Measurements from ENCODE around the gene PVR.

PVR gene

DNA sequence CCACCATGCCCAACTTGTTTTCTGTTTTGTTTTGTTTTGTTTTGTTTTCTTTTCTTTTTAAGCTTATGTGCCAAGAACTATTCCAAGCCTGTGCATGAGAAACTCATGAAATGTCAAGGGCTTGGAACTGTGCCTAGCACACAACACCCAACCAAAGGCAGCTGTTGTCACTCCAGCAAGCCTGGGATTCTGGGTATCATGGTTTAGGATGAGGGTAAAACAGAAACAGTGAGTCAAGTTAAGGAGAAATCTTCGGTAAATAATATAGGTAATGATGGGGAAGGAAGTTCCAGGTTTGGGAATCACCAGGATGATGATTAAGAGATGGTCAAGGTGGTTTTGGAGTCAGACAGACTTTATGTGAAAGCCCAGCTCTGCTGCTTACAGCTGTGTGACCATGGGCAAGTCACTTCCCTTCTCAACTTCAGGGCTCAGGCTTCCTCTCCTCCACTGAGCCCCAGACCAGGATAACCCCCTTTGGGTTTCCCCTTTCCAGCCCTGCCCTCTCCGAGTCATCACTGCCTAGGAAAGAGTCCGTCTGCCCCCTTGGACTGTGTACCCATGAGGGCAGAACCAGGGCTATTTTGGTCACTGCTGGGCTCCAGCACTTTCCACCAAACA lies 5.0 kb downstream of the PVR start:
- TF ChIP-seq ZNF274 (IDR thresholded peaks at IDR 0.05; ENCODE audit: low read depth, low read length), result no peak
- no peak overlapping the region for H3K4me3 ChIP-seq (ENCODE audit: low read length)

DNA sequence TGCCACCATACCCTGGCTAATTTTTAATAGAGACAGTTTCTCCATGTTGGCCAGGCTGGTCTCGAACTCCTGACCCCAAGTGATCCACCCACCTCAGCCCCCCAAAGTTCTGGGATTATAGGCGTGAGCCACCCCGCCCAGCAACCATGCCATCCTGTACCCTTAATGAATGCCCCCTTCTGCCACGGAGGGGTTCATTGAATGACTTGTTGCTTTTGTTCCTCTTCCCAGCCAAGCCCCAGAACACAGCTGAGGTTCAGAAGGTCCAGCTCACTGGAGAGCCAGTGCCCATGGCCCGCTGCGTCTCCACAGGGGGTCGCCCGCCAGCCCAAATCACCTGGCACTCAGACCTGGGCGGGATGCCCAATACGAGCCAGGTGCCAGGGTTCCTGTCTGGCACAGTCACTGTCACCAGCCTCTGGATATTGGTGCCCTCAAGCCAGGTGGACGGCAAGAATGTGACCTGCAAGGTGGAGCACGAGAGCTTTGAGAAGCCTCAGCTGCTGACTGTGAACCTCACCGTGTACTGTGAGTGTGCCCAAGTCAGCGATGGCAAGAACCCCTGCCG lies 6.0 kb downstream of the PVR start:
- no peak overlapping the region for H3K4me3 ChIP-seq (ENCODE audit: low read length)

DNA sequence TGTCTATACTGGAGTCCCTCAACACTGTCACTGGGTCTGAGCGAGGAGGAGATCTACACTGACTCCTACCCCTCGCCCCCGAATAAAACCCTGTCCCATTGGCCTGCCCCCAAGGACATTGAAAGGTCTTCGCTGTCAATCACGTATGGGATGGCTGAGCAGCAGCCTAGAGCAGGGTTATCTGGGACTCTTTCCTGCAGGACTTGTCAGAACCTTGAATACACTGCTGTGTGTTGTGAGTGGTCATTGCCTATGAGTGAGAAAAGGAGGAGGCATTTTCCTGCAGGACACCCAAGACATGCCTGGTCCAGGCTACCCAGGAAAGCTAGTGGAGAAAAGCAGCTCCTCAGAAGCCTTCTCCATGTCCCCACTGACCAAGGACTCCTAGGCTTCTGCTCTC lies 9.6 kb downstream of the PVR start:
- H3K4me3 ChIP-seq (ENCODE audit: low read length), result no peak overlapping the region
- no peak for TF ChIP-seq ZNF274 (IDR thresholded peaks at IDR 0.05; ENCODE audit: low read depth, low read length)

More for the DNA sequence above, 6.0 kb downstream of the PVR start:
- no peak for TF ChIP-seq ZNF274 (IDR thresholded peaks at IDR 0.05; ENCODE audit: low read depth, low read length)

DNA sequence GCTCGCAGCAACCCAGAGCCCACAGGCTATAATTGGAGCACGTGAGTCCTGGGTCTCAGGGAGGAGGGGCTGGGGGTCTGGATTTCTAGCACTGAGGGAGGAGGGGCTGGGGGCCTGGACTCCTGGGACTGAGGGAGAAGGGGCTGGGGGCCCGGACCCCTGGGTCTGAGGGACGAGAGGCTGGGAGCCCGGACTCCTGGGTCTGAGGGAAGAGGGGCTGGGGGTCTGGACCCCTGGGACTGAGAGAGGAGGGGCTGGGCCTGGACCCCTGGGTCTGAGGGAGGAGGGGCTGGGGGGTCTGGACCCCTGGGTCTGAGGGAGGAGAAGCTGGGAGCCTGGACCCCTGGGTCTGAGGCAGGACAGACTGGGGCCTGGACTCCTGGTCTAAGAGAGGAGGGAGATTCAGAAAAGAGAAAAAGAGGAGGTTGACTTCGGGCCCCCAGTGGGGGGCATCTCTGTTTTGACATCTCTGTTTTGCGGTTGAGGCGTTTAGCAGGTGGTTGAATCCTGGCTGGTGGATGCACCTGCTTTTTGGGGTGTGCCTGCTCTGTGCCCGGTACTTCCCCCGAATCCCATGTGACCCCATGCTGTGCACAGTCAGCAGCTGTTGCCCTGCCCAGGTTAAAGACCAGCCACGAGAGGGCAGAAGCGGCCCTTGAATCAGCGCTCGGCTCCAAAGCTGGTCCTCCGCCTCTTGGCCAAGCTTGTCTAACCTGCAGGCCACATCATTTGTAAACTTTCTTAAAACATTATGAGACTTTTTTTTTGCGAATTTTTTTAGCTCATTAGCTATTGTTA lies 10.5 kb downstream of the PVR start:
- TF ChIP-seq ZNF274 (IDR thresholded peaks at IDR 0.05; ENCODE audit: low read depth, low read length), result no peak
- H3K4me3 ChIP-seq (ENCODE audit: low read length), result no peak overlapping the region

DNA sequence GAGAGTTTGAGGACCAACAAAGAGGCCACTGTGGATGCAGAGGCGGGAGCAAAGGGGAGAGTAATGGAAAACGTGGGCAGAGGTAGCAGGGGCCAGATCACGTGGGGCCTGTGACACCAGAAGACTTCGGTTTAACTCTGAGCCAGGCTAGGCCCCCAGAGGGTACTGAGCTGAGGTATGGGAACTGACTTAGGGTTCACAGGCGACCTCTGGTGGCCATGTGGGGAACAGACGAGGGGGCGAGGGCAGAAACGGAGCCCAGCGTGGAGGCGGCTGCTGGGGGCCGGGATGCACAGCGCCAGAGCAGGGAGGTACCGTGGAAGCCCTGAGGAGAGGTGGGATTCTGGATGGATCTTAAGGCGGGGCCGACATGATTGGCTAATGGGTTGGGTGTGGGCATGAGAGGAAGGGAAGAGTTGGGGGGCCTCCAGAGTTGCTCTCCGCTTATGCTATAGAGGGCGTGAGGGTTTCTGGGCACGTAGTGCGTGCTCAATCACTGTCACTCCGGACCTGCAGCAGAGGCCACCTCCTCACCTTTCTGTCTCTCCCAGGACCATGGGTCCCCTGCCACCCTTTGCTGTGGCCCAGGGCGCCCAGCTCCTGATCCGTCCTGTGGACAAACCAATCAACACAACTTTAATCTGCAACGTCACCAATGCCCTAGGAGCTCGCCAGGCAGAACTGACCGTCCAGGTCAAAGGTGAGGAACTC lies 13.7 kb downstream of the PVR start:
- H3K4me3 ChIP-seq (ENCODE audit: low read length), result no peak overlapping the region
- no peak for TF ChIP-seq ZNF274 (IDR thresholded peaks at IDR 0.05; ENCODE audit: low read depth, low read length)

DNA sequence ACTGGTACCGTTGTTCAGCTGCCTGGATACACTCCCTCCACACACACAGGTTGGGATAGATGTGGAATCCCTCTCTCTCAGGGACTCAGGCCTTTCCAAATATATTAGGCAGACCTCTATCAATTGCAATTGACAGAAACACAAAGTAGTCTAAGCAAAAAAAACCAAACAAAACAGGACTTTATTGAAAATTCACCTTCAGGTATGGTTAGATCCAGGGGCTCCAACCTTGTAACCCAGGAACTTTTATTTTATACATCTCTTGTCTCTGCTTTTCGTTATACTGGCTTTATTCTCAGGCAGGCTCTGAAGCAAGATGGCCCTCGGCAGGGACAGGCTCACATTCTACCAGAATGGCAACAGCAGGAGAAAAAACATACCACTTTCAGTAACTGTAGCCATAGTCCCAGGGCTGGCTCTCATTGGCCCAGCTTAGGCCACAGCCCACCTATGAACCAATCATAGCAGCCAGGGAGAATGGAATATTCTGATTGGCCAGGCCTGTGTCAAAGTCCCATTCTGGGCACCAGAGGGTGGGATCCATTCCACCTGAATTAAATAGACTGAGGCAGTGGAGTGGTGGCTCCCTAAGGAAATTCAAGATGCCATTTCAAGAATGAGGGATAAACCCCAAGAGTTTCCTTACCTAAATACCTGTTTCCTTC lies 14.5 kb downstream of the PVR start:
- TF ChIP-seq ZNF274 (IDR thresholded peaks at IDR 0.05; ENCODE audit: low read depth, low read length), result no peak

DNA sequence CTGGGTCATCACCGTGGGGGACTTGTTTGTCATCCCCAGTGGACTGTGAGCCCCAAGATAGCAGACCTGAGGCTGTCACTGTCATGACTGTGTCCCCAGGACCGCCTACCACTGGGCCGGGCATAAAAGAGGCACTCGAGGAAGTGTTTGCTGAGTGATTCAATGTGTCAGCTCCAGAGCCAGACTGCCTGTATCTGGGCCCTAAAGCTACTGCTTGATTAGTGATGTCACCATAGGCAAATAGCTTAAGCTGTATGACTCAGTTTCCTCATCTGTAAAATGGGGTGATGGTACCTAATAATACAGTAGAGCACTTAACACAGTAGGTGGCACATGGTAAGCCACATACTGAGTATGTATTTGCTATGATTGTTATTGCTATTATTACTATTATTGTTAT lies 16.4 kb downstream of the PVR start:
- no peak for TF ChIP-seq ZNF274 (IDR thresholded peaks at IDR 0.05; ENCODE audit: low read depth, low read length)
- H3K4me3 ChIP-seq (ENCODE audit: low read length), result no peak overlapping the region

More for the DNA sequence above, 14.5 kb downstream of the PVR start:
- no peak overlapping the region for H3K4me3 ChIP-seq (ENCODE audit: low read length)

DNA sequence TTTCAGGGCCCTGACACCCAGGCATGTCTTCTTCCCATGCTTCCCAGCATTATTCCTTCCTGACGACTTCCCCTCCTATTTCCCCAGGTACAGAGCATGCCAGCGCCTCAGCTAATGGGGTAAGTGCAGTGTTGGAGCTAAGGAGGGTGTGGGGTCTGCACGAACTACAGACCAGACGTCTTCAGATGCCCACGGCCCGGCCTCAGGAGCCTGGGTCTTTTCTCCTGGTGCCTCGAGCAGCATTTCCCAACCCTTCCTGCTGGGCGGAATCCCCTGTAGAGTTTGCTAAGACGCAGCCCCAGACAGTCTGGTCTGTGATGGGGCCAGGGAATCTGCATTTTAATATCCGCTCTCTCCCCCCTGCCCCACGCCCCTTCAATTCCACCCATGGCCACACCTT lies 17.5 kb downstream of the PVR start:
- H3K4me3 ChIP-seq (ENCODE audit: low read length), result no peak overlapping the region
- no peak for TF ChIP-seq ZNF274 (IDR thresholded peaks at IDR 0.05; ENCODE audit: low read depth, low read length)

DNA sequence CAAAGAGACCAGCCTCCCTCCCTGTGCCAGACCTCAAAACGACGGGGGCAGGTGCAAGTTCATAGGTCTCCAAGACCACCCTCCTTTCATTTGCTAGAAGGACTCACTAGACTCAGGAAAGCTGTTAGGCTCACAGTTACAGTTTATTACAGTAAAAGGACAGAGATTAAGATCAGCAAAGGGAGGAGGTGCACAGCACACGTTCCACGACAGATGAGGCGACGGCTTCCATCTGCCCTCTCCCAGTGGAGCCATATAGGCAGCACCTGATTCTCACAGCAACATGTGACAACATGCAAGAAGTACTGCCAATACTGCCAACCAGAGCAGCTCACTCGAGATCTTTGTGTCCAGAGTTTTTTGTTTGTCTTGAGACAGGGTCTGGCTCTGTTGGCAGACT lies 18.2 kb downstream of the PVR start:
- no peak overlapping the region for H3K4me3 ChIP-seq (ENCODE audit: low read length)
- TF ChIP-seq ZNF274 (IDR thresholded peaks at IDR 0.05; ENCODE audit: low read depth, low read length), result no peak

DNA sequence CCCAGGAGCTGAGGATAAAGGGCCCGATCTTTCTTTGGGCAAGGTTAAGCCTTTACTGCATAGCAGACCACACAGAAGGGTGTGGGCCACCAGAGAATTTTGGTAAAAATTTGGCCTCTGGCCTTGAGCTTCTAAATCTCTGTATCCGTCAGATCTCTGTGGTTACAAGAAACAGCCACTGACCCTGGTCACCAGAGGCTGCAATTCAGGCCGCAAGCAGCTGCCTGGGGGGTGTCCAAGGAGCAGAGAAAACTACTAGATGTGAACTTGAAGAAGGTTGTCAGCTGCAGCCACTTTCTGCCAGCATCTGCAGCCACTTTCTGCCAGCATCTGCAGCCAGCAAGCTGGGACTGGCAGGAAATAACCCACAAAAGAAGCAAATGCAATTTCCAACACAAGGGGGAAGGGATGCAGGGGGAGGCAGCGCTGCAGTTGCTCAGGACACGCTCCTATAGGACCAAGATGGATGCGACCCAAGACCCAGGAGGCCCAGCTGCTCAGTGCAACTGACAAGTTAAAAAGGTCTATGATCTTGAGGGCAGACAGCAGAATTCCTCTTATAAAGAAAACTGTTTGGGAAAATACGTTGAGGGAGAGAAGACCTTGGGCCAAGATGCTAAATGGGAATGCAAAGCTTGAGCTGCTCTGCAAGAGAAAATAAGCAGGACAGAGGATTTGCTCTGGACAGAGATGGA lies 19.1 kb downstream of the PVR start:
- TF ChIP-seq ZNF274 (IDR thresholded peaks at IDR 0.05; ENCODE audit: low read depth, low read length), result no peak
- no peak overlapping the region for H3K4me3 ChIP-seq (ENCODE audit: low read length)

DNA sequence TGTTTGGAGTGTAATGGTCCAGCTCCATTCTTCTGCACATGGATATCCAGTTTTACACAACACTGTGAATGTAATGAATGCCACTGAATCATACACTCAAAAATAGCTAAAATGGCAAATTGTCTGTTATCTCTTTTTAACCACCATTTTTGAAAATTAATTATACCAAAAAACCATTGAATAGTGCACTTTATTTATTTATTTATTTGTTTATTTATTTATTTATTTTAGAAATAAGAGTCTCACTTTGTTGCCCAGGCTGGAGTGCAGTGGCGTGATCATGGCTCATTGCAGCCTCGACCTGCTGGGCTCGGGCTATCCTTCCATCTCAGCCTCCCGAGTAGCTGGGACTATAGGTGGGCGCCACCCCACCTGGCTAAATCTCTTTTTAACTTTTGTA lies 20.3 kb downstream of the PVR start:
- no peak for TF ChIP-seq ZNF274 (IDR thresholded peaks at IDR 0.05; ENCODE audit: low read depth, low read length)
- H3K4me3 ChIP-seq (ENCODE audit: low read length), result no peak overlapping the region

DNA sequence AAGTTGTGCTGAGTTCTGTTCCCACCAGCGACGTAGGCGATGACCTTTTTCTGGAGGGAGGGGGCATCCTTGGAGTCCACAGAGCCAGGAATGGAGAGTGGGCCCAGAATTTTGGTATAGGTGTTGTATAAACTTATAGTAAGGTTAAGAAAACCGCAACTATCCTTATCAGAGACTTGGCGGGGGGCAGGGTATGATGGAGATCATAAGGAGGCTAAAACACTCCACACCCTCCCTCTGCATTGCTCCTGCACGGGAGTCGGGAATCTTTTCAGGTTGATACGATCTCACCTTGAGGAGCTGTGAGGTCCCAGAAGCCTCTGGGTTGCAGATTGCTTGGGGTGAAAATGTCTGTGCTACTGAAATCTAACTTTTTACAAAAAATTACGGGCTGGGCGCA lies 21.3 kb downstream of the PVR start:
- H3K4me3 ChIP-seq (ENCODE audit: low read length), result no peak overlapping the region

DNA sequence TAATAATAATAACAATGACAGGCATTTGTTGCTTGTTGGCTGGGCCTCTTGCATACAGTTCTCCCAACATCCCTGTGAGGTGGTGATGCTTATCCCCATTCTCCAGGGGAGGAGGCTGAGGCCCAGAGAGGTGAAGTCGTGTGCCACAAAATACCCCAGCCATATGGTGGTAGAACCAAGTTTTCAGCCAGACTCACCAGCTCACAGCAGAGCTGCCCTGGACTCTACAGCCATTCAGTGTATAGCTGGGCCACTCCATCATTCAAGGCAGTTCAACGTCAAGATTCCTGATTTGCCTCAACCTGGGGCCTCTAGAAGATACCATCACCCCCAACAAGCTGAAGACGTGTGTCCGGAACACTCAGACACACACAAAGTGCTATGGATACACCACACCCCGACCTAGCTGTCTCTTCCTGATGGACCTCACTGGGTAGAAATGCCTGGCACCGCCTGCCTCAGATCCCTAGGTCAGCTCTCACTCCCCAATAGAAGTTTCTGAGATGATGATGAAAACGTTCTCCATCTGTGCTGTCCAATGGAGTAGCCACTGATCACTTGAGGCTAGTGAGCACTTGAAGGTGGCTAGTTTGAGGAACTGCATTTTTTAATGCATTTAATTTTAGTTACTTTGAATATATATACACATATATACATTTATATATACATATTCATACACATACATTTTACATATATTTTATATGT lies 23.3 kb downstream of the PVR start:
- H3K4me3 ChIP-seq (ENCODE audit: low read length), result no peak overlapping the region
- no peak for TF ChIP-seq ZNF274 (IDR thresholded peaks at IDR 0.05; ENCODE audit: low read depth, low read length)

More for the DNA sequence above, 21.3 kb downstream of the PVR start:
- no peak for TF ChIP-seq ZNF274 (IDR thresholded peaks at IDR 0.05; ENCODE audit: low read depth, low read length)
